ENCODE data around the gene SPATA31D1.

SPATA31D1 gene

GRCh38 chr9:82022121-82022520 lies 33.5 kb downstream of the SPATA31D1 start:
- DNase-seq (ENCODE audit: low read depth): no peak

- DNase-seq (ENCODE audit: low read depth): no peak
Measured at GRCh38 chr9:82024908-82025307, 36.3 kb downstream of the SPATA31D1 start.

- no peak for DNase-seq (ENCODE audit: low read depth)
Measured at GRCh38 chr9:82031538-82032280, 43.1 kb downstream of the SPATA31D1 start.

- no peak for DNase-seq (ENCODE audit: low read depth)
Measured at GRCh38 chr9:82034956-82035731, 46.6 kb downstream of the SPATA31D1 start.

GRCh38 chr9:82036086-82036485 lies 47.5 kb downstream of the SPATA31D1 start:
- DNase-seq (ENCODE audit: low read depth): no peak

GRCh38 chr9:82037126-82037525 lies 48.6 kb downstream of the SPATA31D1 start:
- DNase-seq (ENCODE audit: low read depth): no peak

- DNase-seq (ENCODE audit: low read depth): no peak
Measured at GRCh38 chr9:82038897-82039296, 50.3 kb downstream of the SPATA31D1 start.

Measured in activated T-cell treated with anti-CD3 and anti-CD28 coated beads for 48 hours (primary cell).